Mucosa of stomach (tissue), 1 donor: Measurements from ENCODE around the gene PPM1G.

Experiments
- H3K27me3 ChIP-seq: one replicate; pipeline ENCODE4 v1.7.0; 2013; ENCODE audit warnings: mild to moderate bottlenecking, low read length; ENCODE audit not compliant: control insufficient read depth, insufficient read depth
- H3K36me3 ChIP-seq: one replicate; pipeline ENCODE4 v1.7.0; 2013; ENCODE audit warnings: low read length; ENCODE audit not compliant: control insufficient read depth, insufficient read depth
- H3K4me1 ChIP-seq: one replicate; pipeline ENCODE4 v1.7.0; 2013; ENCODE audit warnings: mild to moderate bottlenecking, low read length; ENCODE audit not compliant: control insufficient read depth, insufficient read depth
- H3K4me3 ChIP-seq: one replicate; pipeline ENCODE4 v1.7.0; 2013; ENCODE audit warnings: low read length
- H3K9ac ChIP-seq: one replicate; pipeline ENCODE4 v1.7.0; 2013; ENCODE audit warnings: mild to moderate bottlenecking, low read length, moderate library complexity
- H3K9me3 ChIP-seq: one replicate; pipeline ENCODE4 v1.7.0; 2013; ENCODE audit warnings: mild to moderate bottlenecking, low read length, moderate library complexity; ENCODE audit not compliant: control insufficient read depth
- donor health status: Pancreatic carcinoma.

PPM1G gene

DNA sequence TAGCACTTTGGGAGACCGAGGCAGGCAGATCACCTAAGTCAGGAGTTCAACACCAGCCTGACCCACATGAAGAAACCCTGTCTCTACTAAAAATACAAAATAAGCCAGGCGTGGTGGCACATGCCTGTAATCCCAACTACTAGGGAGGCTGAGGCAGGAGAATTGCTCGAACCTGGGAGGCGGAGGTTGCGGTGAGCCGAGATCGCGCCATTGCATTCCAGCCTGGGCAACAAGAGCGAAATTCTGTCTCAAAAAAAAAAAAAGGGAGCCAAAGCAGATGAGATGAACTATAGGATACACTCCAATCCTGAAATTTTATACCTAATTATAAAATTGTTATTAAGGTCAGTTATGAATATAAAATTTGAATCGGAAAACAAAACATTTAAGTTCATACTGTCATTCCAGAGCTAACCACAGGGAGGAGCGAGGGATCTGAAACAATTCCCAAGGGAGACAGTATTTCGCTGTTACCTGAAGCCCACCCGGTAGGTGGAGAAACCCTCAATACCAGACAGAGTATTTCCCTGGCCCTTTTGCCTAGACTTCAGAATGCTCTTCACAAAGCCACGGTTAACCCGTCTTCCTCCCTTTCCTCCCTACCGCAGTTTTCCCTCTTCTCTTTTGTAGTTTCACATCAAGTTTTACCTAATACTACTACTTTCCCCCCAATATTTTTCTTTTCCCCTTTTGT, 1.4 kb downstream of the PPM1G start:
- Histone ChIP-seq H3K4me1 (peaks cover 12% of the 10 kb centered on the region), H3K36me3 (no peaks in the 10 kb centered on the region), H3K27me3 (no peaks in the 10 kb centered on the region), H3K4me3 (no peak overlapping the region), H3K9ac (peak overlapping the region; percentile 80), H3K9me3 (no peaks in the 10 kb centered on the region)

DNA sequence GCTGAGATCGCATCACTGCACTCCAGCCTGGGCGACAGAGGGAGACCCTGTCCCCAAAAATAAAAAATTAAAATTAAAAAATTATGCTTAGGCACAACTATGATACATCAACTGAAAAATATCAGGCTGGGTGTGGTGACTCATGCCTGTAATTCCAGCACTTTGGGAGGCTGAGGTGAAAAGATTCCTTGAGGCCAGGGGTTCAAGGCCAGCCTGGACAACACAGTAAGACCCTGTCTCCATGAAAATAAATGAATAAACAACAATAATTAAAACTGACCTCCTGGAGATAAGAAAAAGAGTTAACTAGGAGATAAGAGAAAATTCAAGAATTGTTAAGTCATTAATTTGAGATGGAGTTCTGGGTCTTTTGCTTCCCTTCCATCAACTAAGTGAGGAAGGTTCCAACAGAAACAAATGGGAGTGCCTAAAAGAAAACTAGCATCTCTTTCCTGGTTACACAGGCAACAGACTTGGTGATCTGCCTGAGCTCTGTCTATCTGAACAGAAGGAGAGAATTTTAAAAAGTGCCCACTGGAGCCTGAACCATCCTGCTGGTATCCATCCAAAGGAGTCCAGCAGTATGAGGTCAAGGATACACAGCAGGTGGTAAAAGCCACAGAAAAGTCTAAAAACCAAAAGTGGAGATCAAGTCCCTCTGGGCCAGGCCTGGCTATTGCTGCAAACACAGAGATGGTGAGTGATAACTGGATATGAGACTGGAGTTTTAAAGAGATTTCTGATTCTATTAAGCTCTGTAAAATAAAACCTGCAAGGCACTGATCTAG, 8.8 kb downstream of the PPM1G start:
- Histone ChIP-seq H3K36me3 (no peaks in the 10 kb centered on the region), H3K4me3 (no peak overlapping the region), H3K27me3 (no peaks in the 10 kb centered on the region), H3K9ac (no peak overlapping the region), H3K4me1 (no peaks in the 10 kb centered on the region), H3K9me3 (no peaks in the 10 kb centered on the region)

DNA sequence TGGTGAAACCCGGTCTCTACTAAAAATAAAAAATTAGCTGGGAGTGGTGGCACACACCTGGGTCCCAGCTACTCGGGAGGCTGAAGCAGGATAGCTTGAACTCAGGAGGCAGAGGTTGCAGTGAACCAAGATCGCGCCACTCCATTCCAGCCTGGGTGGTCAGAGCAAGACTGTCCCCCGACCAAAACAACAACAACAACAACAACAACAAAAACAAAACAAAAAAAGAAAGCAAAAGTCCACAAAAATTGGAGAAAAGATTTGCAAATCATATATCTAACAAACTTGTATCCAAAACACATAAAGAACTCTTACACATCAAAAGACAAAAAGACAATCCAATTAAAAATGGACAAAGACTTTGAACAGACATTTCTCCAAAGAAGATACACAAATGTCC, 10.4 kb downstream of the PPM1G start:
- H3K27me3 ChIP-seq, result no peaks in the 10 kb centered on the region
- H3K9ac ChIP-seq, result no peak overlapping the region
- no peaks in the 10 kb centered on the region for H3K36me3 ChIP-seq
- H3K4me1 ChIP-seq, result no peaks in the 10 kb centered on the region
- H3K9me3 ChIP-seq, result no peaks in the 10 kb centered on the region
- no peak overlapping the region for H3K4me3 ChIP-seq

DNA sequence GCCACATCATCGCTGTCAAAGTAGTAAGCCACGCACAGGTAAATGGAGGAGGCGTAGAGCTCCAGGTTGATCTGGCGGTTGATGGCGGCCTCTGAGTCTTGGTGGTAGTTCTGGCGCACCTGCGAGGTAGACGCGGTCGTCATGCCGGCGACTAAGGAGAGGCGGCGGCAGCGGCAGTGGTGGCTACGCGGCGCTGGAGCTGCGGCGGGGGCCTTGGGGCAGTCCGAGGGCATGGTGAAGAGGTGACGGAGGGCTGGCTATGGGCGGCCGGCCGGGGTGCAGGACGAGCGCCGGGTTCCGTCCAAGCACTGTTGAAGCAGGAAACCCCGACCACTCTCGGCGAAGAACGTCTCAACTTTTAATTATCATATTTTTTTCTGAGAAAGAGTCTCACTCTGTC, 16.2 kb downstream of the PPM1G start:
- Histone ChIP-seq H3K9me3 (no peaks in the 10 kb centered on the region), H3K9ac (no peak overlapping the region), H3K4me3 (no peak overlapping the region), H3K4me1 (no peaks in the 10 kb centered on the region), H3K27me3 (no peaks in the 10 kb centered on the region), H3K36me3 (no peaks in the 10 kb centered on the region)

DNA sequence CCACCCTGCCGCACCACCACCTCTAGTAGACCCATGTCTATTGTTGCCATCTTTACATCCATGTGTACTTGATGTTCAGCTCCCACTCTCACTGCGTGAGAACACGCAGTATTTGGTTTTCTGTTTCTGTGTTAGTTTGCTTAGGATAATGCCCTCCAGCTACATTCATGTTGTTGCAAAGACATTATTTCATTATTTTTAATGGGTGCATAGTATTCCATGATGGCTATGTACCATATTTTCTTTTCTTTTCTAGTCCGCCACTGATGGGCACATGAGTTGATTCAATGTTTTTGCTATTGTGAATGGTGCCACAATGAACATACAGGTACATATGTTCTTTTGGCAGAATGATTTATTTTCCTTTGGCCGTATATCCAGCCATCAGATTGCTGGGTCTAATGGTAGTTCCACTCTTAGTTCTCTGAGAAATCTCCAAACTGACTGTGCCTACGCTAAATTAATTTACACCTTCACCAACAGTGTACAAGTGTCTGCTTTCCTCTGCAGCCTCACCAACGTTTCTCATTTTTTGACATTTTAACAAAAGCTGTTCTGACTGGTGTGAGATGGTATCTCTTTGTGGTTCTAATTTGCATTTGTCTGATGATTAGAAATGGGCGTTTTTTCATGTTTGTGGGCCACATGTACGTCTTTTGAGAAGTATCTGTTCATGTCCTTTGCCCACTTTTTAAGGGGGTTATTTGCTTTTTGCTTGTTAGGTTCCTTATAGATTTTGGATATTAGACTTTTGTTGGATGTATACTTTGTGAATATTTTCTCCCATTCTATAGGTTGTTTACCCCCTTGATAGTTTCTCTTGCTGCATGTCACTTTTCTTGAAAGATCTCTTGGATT, 18.3 kb downstream of the PPM1G start:
- no peak overlapping the region for H3K4me3 ChIP-seq
- H3K9me3 ChIP-seq, result no peaks in the 10 kb centered on the region

DNA sequence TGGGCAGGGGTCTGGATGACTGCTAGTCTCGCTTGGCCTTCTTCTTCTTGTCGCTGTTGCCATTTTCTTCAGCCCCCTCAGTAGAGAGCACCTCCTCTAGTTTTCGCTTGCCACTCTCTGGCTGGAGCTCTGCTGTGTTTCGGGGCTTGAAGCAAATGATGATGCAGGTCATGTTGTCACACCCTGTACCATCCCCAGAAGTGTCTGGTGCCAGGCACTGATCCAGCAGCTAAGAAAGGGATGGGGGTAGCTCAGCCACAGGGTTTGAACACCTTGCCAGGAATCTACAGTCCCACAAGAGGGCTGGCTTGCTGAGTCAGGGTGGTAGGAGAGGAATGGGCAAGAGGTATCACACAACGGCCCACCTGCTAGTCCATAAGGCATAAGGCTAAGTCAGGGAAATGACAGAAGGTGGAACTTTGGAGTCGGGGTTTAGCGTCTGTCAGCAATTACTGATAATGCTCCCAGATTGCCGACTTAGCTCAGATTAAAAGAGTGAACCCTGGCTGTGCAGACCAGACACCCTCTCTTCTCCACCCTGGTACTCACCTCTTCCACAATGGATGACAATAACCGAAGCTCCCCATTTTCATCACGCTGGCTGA, 27.7 kb downstream of the PPM1G start:
- no peaks in the 10 kb centered on the region for H3K27me3 ChIP-seq
- H3K9ac ChIP-seq, result peak overlapping the region; percentile 69
- no peaks in the 10 kb centered on the region for H3K9me3 ChIP-seq
- no peak overlapping the region for H3K4me3 ChIP-seq
- peaks cover 9% of the 10 kb centered on the region for H3K36me3 ChIP-seq
- peaks cover 27% of the 10 kb centered on the region for H3K4me1 ChIP-seq

More for the DNA sequence above, 18.3 kb downstream of the PPM1G start:
- no peak overlapping the region for H3K9ac ChIP-seq
- no peaks in the 10 kb centered on the region for H3K36me3 ChIP-seq
- H3K4me1 ChIP-seq, result no peaks in the 10 kb centered on the region
- H3K27me3 ChIP-seq, result no peaks in the 10 kb centered on the region

DNA sequence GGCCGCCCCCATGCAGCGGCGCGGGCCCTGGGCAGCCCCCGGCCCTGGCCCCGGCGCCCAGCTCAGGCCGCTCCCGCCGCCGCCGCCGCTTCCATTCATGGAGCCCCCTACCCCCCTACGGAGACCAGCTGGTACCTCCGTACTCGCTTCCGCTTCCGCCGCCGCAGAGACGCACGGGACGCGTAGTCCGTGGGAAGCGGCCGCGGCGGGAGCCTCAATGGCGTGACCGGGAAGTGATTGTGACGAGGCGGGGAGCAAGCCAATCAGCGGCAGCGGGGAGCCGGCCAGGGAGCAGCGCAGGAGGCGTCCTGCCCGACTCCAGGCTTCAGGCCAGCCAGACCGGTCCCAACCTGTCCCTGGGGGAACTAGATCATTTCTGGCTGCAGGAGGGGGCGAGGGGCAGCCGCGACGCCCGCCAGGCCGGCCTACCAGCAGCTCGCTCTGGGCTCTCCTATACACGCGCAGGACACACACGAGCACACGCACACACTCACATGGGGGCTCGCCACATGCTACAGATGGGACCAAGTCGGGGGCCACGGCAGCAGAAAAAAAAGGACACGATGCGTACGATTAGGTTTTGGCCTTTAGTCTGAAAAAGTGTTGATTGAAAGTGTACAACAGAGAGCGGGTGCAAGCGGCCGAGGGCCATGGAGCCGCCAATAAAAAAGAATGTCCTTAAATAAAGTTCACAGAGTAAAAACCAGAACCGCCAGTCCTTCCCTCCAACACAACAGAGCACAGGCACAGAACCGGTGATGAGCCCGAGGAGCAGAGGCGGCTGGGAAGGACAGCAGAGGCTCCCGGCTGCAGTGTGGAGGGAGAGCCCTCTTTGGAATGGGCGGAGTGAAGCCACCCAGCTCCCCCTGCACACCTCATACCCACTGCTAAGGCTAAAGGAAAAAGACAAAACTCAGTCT, 28.5 kb downstream of the PPM1G start, which contains the start of gene ZNF513:
Gene ZNF513 (minus strand): TSS at position 109 of the 920 bp plus-strand sequence. CDS start 208 bp downstream, outside the sequence.
- peaks cover 17% of the 10 kb centered on the region for H3K36me3 ChIP-seq

DNA sequence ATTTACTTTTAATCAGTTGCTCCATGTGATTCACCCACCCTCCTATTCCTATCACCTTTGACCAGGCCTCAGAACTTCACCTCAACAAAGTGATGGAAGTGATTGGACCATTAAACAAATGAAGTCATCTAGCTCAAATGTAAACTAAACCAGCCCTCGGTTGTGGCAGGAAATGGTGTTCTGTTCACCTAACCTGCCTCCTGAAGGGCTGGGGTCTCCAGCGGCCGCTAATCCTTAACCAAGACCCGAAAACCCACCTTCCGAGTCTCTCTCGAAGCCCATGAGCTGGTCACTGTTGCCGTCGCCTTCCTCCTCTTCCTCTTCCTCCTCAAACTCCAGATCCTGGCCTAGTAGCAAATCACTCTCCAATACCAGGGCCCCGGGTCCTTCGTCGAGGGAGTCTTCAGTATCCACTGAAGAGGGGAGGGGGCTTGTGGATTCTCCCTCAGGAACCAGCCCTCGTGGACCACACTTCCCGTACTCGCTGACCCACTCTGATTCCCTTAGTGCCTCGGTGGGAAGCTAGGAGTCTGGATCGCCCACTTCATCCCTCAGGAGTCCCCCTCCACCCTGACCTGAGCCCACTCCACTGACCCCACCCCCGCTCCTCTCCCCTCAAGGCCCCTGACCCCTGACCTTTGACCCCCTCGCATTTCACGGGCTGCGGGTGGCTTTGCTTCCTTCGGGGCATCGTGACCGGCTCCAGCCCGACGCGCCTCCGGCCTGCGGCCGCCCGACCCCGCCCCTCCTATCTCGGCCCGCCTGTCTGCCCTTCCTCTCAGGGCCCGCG, 29.4 kb downstream of the PPM1G start:
- H3K4me3 ChIP-seq, result peak overlapping the region; percentile 95
- H3K36me3 ChIP-seq, result peaks cover 20% of the 10 kb centered on the region
- H3K4me1 ChIP-seq, result peaks cover 28% of the 10 kb centered on the region
- H3K9me3 ChIP-seq, result no peaks in the 10 kb centered on the region
- H3K9ac ChIP-seq, result peak overlapping the region; percentile 99
- no peaks in the 10 kb centered on the region for H3K27me3 ChIP-seq

More for the DNA sequence above, 28.5 kb downstream of the PPM1G start, which contains the start of gene ZNF513:
- H3K4me3 ChIP-seq, result peak within 1 kb of the TSS; percentile 95
- H3K4me1 ChIP-seq, result peaks cover 28% of the 10 kb centered on the region
- peak within 1 kb of the TSS; percentile 99 for H3K9ac ChIP-seq
- H3K9me3 ChIP-seq, result no peaks in the 10 kb centered on the region
- H3K27me3 ChIP-seq, result no peaks in the 10 kb centered on the region

DNA sequence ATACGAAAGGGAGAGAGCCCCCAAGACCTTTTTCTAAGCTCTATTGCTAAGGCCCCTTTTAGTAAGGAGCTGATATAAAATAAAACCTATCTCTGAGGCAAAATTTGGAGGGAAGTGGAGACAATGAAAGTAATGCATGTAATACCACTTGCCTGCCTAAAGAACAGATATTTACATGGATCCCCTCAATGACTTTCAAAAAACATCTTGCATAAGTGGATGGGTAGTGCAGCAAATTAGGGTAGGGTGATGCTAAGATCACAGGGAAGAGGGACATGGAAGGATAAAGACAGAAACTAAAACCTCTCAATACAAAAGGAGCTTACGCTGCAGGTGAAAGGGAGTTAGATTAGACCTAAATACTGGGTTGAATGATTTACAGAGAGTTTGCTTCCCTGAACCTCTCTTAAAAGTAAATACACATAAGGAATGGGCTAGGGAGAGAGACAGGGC, 30.0 kb downstream of the PPM1G start:
- Histone ChIP-seq H3K9ac (peak overlapping the region; percentile 99), H3K4me3 (peak overlapping the region; percentile 95), H3K36me3 (peaks cover 25% of the 10 kb centered on the region)

DNA sequence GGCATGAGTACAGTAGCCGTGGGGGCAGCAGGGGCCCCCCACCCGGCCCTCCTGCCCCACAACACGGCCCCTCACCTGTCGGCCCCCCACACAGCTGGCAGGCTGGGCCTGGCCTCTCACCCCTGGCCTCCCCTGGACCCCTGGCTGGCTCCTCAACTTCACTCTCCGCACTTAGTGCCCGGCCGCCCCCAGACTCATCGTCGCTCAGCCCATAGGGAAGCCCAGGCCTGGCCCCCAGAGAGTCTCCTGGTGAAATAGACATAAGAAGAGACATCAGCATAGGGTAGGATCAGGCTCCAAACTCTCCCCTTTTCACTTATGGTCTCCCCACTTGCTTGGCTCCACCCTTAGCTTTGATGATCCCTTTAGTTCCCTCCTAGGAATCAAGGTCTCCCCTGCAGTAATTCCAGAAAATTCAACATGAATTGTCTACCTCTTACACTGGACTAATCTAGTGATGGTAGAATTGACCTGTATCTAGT, 30.5 kb downstream of the PPM1G start:
- Histone ChIP-seq H3K9me3 (no peaks in the 10 kb centered on the region), H3K9ac (no peak overlapping the region), H3K36me3 (peaks cover 30% of the 10 kb centered on the region), H3K4me1 (peaks cover 28% of the 10 kb centered on the region), H3K4me3 (no peak overlapping the region), H3K27me3 (no peaks in the 10 kb centered on the region)

More for the DNA sequence above, 30.0 kb downstream of the PPM1G start:
- Histone ChIP-seq H3K4me1 (peaks cover 28% of the 10 kb centered on the region), H3K27me3 (no peaks in the 10 kb centered on the region), H3K9me3 (no peaks in the 10 kb centered on the region)
